Endothelial cell of umbilical vein (primary cell): ENCODE results near the gene OTOGL.

Experiments used
- EZH2 ChIP-seq: IDR thresholded peaks from 2 replicates; pipeline ENCODE4 v1.6.1; 2012; ENCODE audit warnings: borderline replicate concordance, low read depth, mild to moderate bottlenecking, moderate library complexity, low read length, inconsistent platforms; ENCODE audit not compliant: severe bottlenecking
- FOS ChIP-seq: IDR thresholded peaks from 2 replicates; pipeline ENCODE4 v1.6.1; 2011; ENCODE audit warnings: mild to moderate bottlenecking, low read length, moderate library complexity, borderline replicate concordance; ENCODE audit not compliant: insufficient read depth
- GATA2 ChIP-seq: IDR thresholded peaks from 2 replicates; pipeline ENCODE4 v1.7.0; 2011; ENCODE audit warnings: low read depth, mild to moderate bottlenecking, moderate library complexity, mixed read lengths, low read length; ENCODE audit not compliant: insufficient read length, insufficient read depth
- JUN ChIP-seq: IDR thresholded peaks from 2 replicates; pipeline ENCODE4 v1.6.1; 2011; ENCODE audit warnings: borderline replicate concordance, low read depth; ENCODE audit not compliant: insufficient read length, insufficient read depth
- MYC ChIP-seq: IDR thresholded peaks from one replicate; pipeline ENCODE4 v1.6.1; 2011; ENCODE audit warnings: mild to moderate bottlenecking, low read depth, low read length
- POLR2A ChIP-seq: IDR thresholded peaks from 2 replicates; pipeline ENCODE4 v1.6.1; 2012; ENCODE audit warnings: low read depth, mild to moderate bottlenecking, control low read depth, low read length
- POLR2AphosphoS5 ChIP-seq: IDR thresholded peaks from 2 replicates; pipeline ENCODE4 v1.6.1; 2012; ENCODE audit warnings: low read depth, mild to moderate bottlenecking, control low read depth, low read length, moderate library complexity; ENCODE audit not compliant: insufficient read depth
- TF ChIP-seq, protein P1 (sequence below), 2 donors: IDR thresholded peaks; 1 replicate in 1 of 2; 2 replicates in 1 of 2; pipeline ENCODE4 v1.5.1; 2011; ENCODE audit warnings: low read length in 2 of 2, mild to moderate bottlenecking in 2 of 2, moderate library complexity in 2 of 2, control low read depth in 1 of 2, inconsistent platforms in 1 of 2, low read depth in 1 of 2; ENCODE audit not compliant: insufficient read depth in 1 of 2; ENCODE audit errors: extremely low read depth in 1 of 2
- TF ChIP-seq, protein P2 (sequence below): IDR thresholded peaks from 2 replicates; pipeline ENCODE4 v1.6.1; 2011; ENCODE audit not compliant: insufficient read depth, insufficient read length

DNA sequence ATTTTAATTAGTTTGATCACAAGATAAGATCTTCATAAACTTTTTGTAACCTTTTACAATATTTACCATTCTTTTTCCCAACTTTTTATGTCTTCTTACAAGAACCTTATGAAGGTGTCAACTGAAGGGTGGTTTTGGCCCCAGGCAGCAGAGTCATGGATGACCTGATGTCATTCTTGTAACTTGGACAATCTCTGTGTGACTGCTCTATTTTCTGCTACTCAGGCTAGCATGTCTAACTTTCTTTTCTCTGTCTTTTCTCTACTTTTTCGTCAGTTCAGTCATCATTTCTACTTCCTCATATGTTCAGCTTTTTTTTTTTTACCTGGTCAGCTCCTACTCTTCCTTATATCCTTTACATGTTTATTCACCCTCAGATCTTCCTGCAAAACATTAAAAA lies 194.0 kb downstream of the OTOGL start:
- TF ChIP-seq, protein P1, sequence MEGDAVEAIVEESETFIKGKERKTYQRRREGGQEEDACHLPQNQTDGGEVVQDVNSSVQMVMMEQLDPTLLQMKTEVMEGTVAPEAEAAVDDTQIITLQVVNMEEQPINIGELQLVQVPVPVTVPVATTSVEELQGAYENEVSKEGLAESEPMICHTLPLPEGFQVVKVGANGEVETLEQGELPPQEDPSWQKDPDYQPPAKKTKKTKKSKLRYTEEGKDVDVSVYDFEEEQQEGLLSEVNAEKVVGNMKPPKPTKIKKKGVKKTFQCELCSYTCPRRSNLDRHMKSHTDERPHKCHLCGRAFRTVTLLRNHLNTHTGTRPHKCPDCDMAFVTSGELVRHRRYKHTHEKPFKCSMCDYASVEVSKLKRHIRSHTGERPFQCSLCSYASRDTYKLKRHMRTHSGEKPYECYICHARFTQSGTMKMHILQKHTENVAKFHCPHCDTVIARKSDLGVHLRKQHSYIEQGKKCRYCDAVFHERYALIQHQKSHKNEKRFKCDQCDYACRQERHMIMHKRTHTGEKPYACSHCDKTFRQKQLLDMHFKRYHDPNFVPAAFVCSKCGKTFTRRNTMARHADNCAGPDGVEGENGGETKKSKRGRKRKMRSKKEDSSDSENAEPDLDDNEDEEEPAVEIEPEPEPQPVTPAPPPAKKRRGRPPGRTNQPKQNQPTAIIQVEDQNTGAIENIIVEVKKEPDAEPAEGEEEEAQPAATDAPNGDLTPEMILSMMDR (IDR thresholded peaks at IDR 0.05; ENCODE audit: extremely low read depth in 1 of 2, insufficient read depth in 1 of 2, low read depth in 1 of 2, low read length in 2 of 2), result no peak
- TF ChIP-seq POLR2A, result no peak
- TF ChIP-seq POLR2AphosphoS5, result no peak
- TF ChIP-seq EZH2, result no peak
- TF ChIP-seq, protein P2, sequence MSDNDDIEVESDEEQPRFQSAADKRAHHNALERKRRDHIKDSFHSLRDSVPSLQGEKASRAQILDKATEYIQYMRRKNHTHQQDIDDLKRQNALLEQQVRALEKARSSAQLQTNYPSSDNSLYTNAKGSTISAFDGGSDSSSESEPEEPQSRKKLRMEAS, result no peak
- TF ChIP-seq MYC, result no peak
- no peak for TF ChIP-seq GATA2
- no peak for TF ChIP-seq JUN
- no peak for TF ChIP-seq FOS
